IgD-negative memory B cell (primary cell): ENCODE data around the gene LMTK3. TPM values are rescaled to one million over a fixed set of nuclear protein-coding genes. Genes with fewer than 3 reads are reported as not detected.

ENCODE experiments used
- H3K27ac Mint-ChIP-seq, 3 donors: one replicate each; pipeline ENCODE4 v1.8.0; 2020 to 2022; ENCODE audit warnings: mild to moderate bottlenecking in 3 of 3, mixed read lengths in 3 of 3, moderate library complexity in 1 of 3
- H3K27me3 Mint-ChIP-seq: one replicate; pipeline ENCODE4 v1.8.0; 2021; ENCODE audit warnings: mixed read lengths
- H3K36me3 Mint-ChIP-seq: one replicate; pipeline ENCODE4 v1.8.0; 2020; ENCODE audit warnings: mild to moderate bottlenecking, mixed read lengths
- H3K4me1 Mint-ChIP-seq, 3 donors: one replicate each; pipeline ENCODE4 v1.8.0; 2020 to 2022; ENCODE audit warnings: mixed read lengths in 3 of 3, mild to moderate bottlenecking in 1 of 3
- H3K4me3 Mint-ChIP-seq, 4 donors: one replicate each; pipeline ENCODE4 v1.8.0; 2020 to 2022; ENCODE audit warnings: mild to moderate bottlenecking in 4 of 4, mixed read lengths in 4 of 4, moderate library complexity in 3 of 4
- H3K9me3 Mint-ChIP-seq, 3 donors: one replicate each; pipeline ENCODE4 v1.8.0; 2020 to 2021; ENCODE audit warnings: mixed read lengths in 3 of 3, mild to moderate bottlenecking in 1 of 3
- polyA plus RNA-seq: library from polyadenylated mRNA; unstranded; fragments of 300-500 nt; fragmentation: Illumina TruSeq; gene quantifications from one replicate; pipeline ENCODE4 v1.2.3, GENCODE V29; 2021

LMTK3 gene
- polyA plus RNA-seq, result not detected

GRCh38 chr19:48511800-48512503, at the start of gene LMTK3:
TSS of gene LMTK3 (minus strand) at chr19:48511835. CDS start at chr19:48511576, 259 bp downstream.
- Mint-ChIP-seq H3K4me1 (peaks cover 4 to 9% (median 5%) of the 10 kb centered on the region in 3 donors), H3K9me3 (no peaks in the 10 kb centered on the region), H3K4me3 (peak within 1 kb of the TSS; percentile 15 to 84 (median 74)), H3K27ac (no peak within 1 kb of the TSS), H3K36me3 (no peaks in the 10 kb centered on the region), H3K27me3 (peaks cover 10% of the 10 kb centered on the region)

GRCh38 chr19:48561412-48561811, 49.8 kb upstream of the LMTK3 start:
- H3K4me3 Mint-ChIP-seq, result no peak overlapping the region
- peaks cover 11% of the 10 kb centered on the region for H3K27me3 Mint-ChIP-seq
- no peak overlapping the region for H3K27ac Mint-ChIP-seq
- H3K9me3 Mint-ChIP-seq, result no peaks in the 10 kb centered on the region
- H3K4me1 Mint-ChIP-seq, result peaks cover 0 to 3% (median 0%) of the 10 kb centered on the region in 3 donors
- H3K36me3 Mint-ChIP-seq, result no peaks in the 10 kb centered on the region

GRCh38 chr19:48560095-48560530, 48.5 kb upstream of the LMTK3 start:
- Mint-ChIP-seq H3K4me3 (no peak overlapping the region), H3K27me3 (peaks cover 19% of the 10 kb centered on the region)

GRCh38 chr19:48558018-48558684, 46.5 kb upstream of the LMTK3 start:
- Mint-ChIP-seq H3K4me1 (peaks cover 0 to 4% (median 0%) of the 10 kb centered on the region in 3 donors), H3K9me3 (no peaks in the 10 kb centered on the region), H3K36me3 (no peaks in the 10 kb centered on the region), H3K4me3 (no peak overlapping the region), H3K27ac (no peak overlapping the region), H3K27me3 (peaks cover 21% of the 10 kb centered on the region)

More at GRCh38 chr19:48560095-48560530, 48.5 kb upstream of the LMTK3 start:
- H3K36me3 Mint-ChIP-seq, result no peaks in the 10 kb centered on the region
- no peaks in the 10 kb centered on the region for H3K9me3 Mint-ChIP-seq
- no peak overlapping the region for H3K27ac Mint-ChIP-seq
- H3K4me1 Mint-ChIP-seq, result peaks cover 0 to 3% (median 0%) of the 10 kb centered on the region in 3 donors

GRCh38 chr19:48556825-48557224, 45.2 kb upstream of the LMTK3 start:
- Mint-ChIP-seq H3K9me3 (no peaks in the 10 kb centered on the region), H3K27me3 (peaks cover 22% of the 10 kb centered on the region)

GRCh38 chr19:48556163-48556562, 44.5 kb upstream of the LMTK3 start:
- Mint-ChIP-seq H3K4me3 (no peak overlapping the region), H3K9me3 (no peaks in the 10 kb centered on the region), H3K27me3 (peaks cover 26% of the 10 kb centered on the region), H3K4me1 (peaks cover 0 to 4% (median 0%) of the 10 kb centered on the region in 3 donors), H3K27ac (no peak overlapping the region), H3K36me3 (no peaks in the 10 kb centered on the region)

More at GRCh38 chr19:48556825-48557224, 45.2 kb upstream of the LMTK3 start:
- no peak overlapping the region for H3K4me3 Mint-ChIP-seq
- H3K4me1 Mint-ChIP-seq, result peaks cover 0 to 4% (median 0%) of the 10 kb centered on the region in 3 donors
- no peak overlapping the region for H3K27ac Mint-ChIP-seq
- no peaks in the 10 kb centered on the region for H3K36me3 Mint-ChIP-seq

GRCh38 chr19:48554385-48555091, 42.9 kb upstream of the LMTK3 start:
- H3K9me3 Mint-ChIP-seq, result no peaks in the 10 kb centered on the region
- H3K4me3 Mint-ChIP-seq, result no peak overlapping the region
- H3K4me1 Mint-ChIP-seq, result peaks cover 0 to 2% (median 0%) of the 10 kb centered on the region in 3 donors
- peaks cover 22% of the 10 kb centered on the region for H3K27me3 Mint-ChIP-seq
- H3K27ac Mint-ChIP-seq, result no peak overlapping the region
- H3K36me3 Mint-ChIP-seq, result no peaks in the 10 kb centered on the region

GRCh38 chr19:48553676-48554384, 42.2 kb upstream of the LMTK3 start:
- no peak overlapping the region for H3K27ac Mint-ChIP-seq
- peaks cover 19% of the 10 kb centered on the region for H3K27me3 Mint-ChIP-seq
- H3K4me1 Mint-ChIP-seq, result peaks cover 0 to 2% (median 0%) of the 10 kb centered on the region in 3 donors
- no peaks in the 10 kb centered on the region for H3K36me3 Mint-ChIP-seq
- no peak overlapping the region for H3K4me3 Mint-ChIP-seq
- no peaks in the 10 kb centered on the region for H3K9me3 Mint-ChIP-seq

GRCh38 chr19:48552406-48553322, 41.0 kb upstream of the LMTK3 start:
- Mint-ChIP-seq H3K4me3 (no peak overlapping the region), H3K27me3 (peaks cover 14% of the 10 kb centered on the region), H3K9me3 (no peaks in the 10 kb centered on the region), H3K4me1 (peaks cover 0 to 2% (median 0%) of the 10 kb centered on the region in 3 donors), H3K36me3 (no peaks in the 10 kb centered on the region), H3K27ac (no peak overlapping the region)

- no peak within 1 kb of the TSS for H3K27ac Mint-ChIP-seq
- no peaks in the 10 kb centered on the region for H3K36me3 Mint-ChIP-seq
- no peak within 1 kb of the TSS for H3K4me3 Mint-ChIP-seq
Observed at GRCh38 chr19:48551437-48552302, 40.0 kb upstream of the LMTK3 start, which contains the start of gene SULT2B1. TSS of gene SULT2B1 (plus strand) at chr19:48552172. CDS start at chr19:48552253, 81 bp downstream.

GRCh38 chr19:48549380-48549779, 37.7 kb upstream of the LMTK3 start:
- no peak overlapping the region for H3K4me3 Mint-ChIP-seq
- no peaks in the 10 kb centered on the region for H3K4me1 Mint-ChIP-seq
- H3K9me3 Mint-ChIP-seq, result no peaks in the 10 kb centered on the region
- no peak overlapping the region for H3K27ac Mint-ChIP-seq
- H3K27me3 Mint-ChIP-seq, result peaks cover 8% of the 10 kb centered on the region
- H3K36me3 Mint-ChIP-seq, result no peaks in the 10 kb centered on the region

More at GRCh38 chr19:48551437-48552302, 40.0 kb upstream of the LMTK3 start, which contains the start of gene SULT2B1:
- peaks cover 14% of the 10 kb centered on the region for H3K27me3 Mint-ChIP-seq
- peaks cover 0 to 2% (median 0%) of the 10 kb centered on the region in 3 donors for H3K4me1 Mint-ChIP-seq
- H3K9me3 Mint-ChIP-seq, result no peaks in the 10 kb centered on the region

- no peak overlapping the region for H3K27ac Mint-ChIP-seq
- H3K27me3 Mint-ChIP-seq, result peaks cover 8% of the 10 kb centered on the region
- H3K9me3 Mint-ChIP-seq, result no peaks in the 10 kb centered on the region
- H3K4me3 Mint-ChIP-seq, result no peak overlapping the region
- no peaks in the 10 kb centered on the region for H3K36me3 Mint-ChIP-seq
- no peaks in the 10 kb centered on the region for H3K4me1 Mint-ChIP-seq
Observed at GRCh38 chr19:48548253-48548911, 36.7 kb upstream of the LMTK3 start.
